ENCODE measurements around the gene MPZL3. TPM values are rescaled to one million over a fixed set of nuclear protein-coding genes. Genes with fewer than 3 reads are reported as not detected.
"Not testable (repeated sequence)": the region's sequence is repeated elsewhere in the genome, so short reads cannot be mapped to it uniquely, and the experiment has no call there.

The MPZL3 gene
- total and polyA plus RNA-seq, 9 donors, result 0.41 to 1.7 (median 0.73) TPM

DNA sequence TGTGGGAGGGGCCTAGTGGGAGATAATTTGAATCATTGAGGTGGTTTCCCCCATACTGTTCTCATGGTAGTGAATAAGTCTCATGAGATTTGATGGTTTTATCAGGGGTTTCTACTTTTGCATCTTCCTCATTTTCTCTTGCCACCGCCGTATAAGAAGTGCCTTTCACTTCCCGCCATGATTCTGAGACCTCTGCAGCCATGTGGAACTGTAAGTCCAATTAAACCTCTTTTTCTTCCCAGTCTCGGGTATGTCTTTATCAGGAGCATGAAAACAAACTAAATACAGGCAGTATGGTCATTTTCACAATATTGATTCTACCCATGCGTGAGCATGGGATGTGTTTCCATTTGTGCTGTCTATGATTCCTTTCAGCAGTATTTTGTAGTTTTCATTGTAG is 59.3 kb downstream of the MPZL3 start:
- DNase-seq; H3K9me3 ChIP-seq (replicated peaks; ENCODE audit: control insufficient read depth, low read depth, low read length); H3K27ac ChIP-seq (ENCODE audit: low read length); H3K27me3 ChIP-seq (ENCODE audit: control insufficient read depth, insufficient read depth, low read length); H3K36me3 ChIP-seq (ENCODE audit: control insufficient read depth, insufficient read depth, low read length); H3K4me3 ChIP-seq (ENCODE audit: low read length): not testable (repeated sequence)
- H3K4me1 ChIP-seq (ENCODE audit: control insufficient read depth, insufficient read depth, low read length), result peaks cover 17% of the 10 kb centered on the region
- WGBS (ENCODE audit: insufficient coverage), result 90% methylated on average over 2 of the region's 5 CpGs

DNA sequence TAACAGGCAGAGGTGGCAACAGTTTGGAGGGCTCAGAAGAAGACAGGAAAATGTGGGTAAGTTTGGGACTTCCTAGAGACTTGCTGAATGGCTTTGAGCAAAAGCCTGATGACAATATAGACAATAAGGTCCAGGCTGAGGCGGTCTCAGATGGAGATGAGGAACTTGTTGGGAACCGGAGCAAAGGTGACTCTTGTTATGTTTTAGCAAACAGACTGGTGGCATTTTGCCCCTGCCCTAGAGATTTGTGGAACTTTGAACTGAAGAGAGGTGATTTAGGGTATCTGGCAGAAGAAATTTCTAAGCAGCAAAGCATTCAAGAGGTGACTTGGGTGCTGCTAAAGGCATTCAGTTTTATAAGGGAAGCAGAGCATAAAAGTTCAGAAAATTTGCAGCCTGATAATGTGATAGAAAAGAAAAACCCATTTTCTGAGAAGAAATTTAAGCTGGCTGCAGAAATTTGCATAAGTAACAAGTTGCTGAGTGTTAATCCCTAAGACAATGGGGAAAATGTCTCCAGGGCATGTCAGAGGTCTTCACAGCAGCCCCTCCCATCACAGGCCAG is 61.1 kb downstream of the MPZL3 start:
- WGBS (ENCODE audit: insufficient coverage), result 92% methylated on average over 2 of the region's 2 CpGs
- H3K4me3 ChIP-seq (ENCODE audit: low read length); H3K27me3 ChIP-seq (ENCODE audit: control insufficient read depth, insufficient read depth, low read length); H3K9me3 ChIP-seq (replicated peaks; ENCODE audit: control insufficient read depth, low read depth, low read length); H3K36me3 ChIP-seq (ENCODE audit: control insufficient read depth, insufficient read depth, low read length); H3K27ac ChIP-seq (ENCODE audit: low read length); DNase-seq: not testable (repeated sequence)
- H3K4me1 ChIP-seq (ENCODE audit: control insufficient read depth, insufficient read depth, low read length), result peaks cover 17% of the 10 kb centered on the region

DNA sequence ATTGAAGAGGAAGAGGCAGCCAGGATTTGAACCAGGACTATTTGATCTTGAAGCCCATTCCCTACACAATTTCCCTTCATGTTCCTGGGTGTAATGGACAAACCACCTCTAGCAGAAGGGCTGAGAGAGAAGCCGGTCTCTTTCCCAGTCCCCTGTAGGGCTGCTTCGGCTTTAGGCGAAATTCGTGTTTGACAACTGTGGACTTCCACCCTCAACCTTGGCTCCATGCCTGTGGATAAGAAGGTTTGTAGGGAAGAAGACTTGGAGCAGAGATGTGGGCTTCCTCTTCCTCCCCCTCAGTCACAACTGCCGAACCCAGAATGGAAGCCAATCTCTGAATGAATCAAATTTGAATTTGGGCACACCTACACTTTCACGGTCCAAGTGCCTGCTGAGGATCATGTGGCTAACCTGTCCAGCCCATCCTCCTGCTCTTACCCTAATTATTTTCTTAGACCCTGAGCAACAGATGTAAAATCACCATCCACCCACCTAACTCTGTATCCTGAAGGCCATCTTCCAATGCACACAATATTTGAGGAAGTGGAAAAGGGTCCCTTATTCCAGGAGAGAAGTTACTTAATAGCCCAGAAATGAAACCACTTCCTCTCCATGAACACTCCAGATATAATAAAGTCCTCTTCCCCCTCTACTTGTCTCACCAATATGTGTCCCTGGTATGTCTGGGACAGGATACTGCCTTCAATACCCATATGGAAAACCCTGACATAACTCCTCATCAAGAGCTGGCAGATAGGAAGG is 65.6 kb downstream of the MPZL3 start:
- no peak overlapping the region for H3K4me3 ChIP-seq (ENCODE audit: low read length)
- WGBS (ENCODE audit: insufficient coverage), result 44% methylated on average over 2 of the region's 6 CpGs
- no peaks in the 10 kb centered on the region for H3K4me1 ChIP-seq (ENCODE audit: control insufficient read depth, insufficient read depth, low read length)

DNA sequence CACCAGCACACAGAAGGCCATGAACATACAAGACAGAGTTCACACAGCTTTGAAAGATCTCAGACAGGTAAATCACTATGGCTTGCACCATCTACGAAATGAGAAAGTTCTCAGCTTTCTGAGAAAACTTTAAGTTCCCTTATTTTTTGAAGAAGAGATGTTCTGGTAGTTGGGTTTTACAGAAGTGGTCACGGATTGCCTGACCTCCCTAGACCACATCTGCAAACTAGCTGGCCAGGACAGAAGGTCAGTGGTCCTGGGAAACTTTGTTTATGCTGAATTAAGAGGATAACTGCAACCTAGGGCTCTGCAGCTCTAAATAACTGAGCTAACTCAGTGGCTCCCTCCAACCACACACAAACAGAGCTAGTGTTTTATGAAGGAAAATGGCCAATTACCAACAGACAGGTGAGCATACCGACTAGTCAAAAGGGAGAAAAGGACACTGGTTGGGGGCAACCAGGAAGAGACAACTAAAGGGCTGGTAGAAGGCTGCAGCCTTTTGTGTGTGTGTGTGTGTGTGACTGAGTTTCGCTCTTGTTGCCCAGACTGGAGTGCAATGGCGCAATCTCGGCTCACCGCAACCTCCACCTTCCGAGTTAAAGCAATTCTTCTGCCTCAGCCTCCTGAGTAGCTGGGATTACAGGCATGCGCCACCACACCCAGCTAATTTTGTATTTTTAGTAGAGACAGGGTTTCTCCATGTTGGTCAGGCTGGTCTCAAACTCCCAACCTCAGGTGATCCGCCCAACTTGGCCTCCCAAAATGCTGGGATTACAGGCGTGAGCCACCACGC is 67.2 kb downstream of the MPZL3 start:
- Histone ChIP-seq H3K4me3 (ENCODE audit: low read length) (no peak overlapping the region), H3K4me1 (ENCODE audit: control insufficient read depth, insufficient read depth, low read length) (peaks cover 9% of the 10 kb centered on the region), H3K27me3 (ENCODE audit: control insufficient read depth, insufficient read depth, low read length) (peaks cover 8% of the 10 kb centered on the region), H3K9me3 (replicated peaks; ENCODE audit: control insufficient read depth, low read depth, low read length) (no peaks in the 10 kb centered on the region), H3K27ac (ENCODE audit: low read length) (no peak overlapping the region), H3K36me3 (ENCODE audit: control insufficient read depth, insufficient read depth, low read length) (no peaks in the 10 kb centered on the region)
- DNase-seq, result peak; percentile 21
- 89% methylated on average over 4 of the region's 12 CpGs for WGBS (ENCODE audit: insufficient coverage)

More for the DNA sequence above, 65.6 kb downstream of the MPZL3 start:
- Histone ChIP-seq H3K36me3 (ENCODE audit: control insufficient read depth, insufficient read depth, low read length) (no peaks in the 10 kb centered on the region), H3K27ac (ENCODE audit: low read length) (no peak overlapping the region), H3K27me3 (ENCODE audit: control insufficient read depth, insufficient read depth, low read length) (peaks cover 8% of the 10 kb centered on the region), H3K9me3 (replicated peaks; ENCODE audit: control insufficient read depth, low read depth, low read length) (no peaks in the 10 kb centered on the region)
- no peak for DNase-seq

DNA sequence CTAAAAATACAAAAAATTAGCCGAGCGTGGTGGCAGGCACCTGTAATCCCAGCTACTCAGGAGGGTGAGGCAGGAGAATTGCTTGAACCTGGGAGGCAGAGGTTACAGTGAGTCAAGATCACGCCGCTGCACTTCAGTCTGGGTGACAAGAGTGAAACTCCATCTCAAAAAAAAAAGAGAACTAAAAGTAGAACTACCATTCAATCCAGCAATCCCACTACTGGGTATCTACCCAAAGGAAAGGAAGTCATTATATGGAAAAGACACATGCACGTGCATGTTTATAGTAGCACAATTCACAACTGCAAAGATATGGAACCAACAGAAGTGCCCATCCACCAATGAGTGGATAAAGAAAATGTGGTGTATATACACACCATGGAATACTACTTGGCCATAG is 68.5 kb downstream of the MPZL3 start:
- H3K36me3 ChIP-seq (ENCODE audit: control insufficient read depth, insufficient read depth, low read length); H3K4me3 ChIP-seq (ENCODE audit: low read length); H3K9me3 ChIP-seq (replicated peaks; ENCODE audit: control insufficient read depth, low read depth, low read length); DNase-seq; H3K27ac ChIP-seq (ENCODE audit: low read length); H3K27me3 ChIP-seq (ENCODE audit: control insufficient read depth, insufficient read depth, low read length): not testable (repeated sequence)
- H3K4me1 ChIP-seq (ENCODE audit: control insufficient read depth, insufficient read depth, low read length), result peaks cover 12% of the 10 kb centered on the region
- no CpG with 5 or more reads among the region's 5 CpGs for WGBS (ENCODE audit: insufficient coverage)

DNA sequence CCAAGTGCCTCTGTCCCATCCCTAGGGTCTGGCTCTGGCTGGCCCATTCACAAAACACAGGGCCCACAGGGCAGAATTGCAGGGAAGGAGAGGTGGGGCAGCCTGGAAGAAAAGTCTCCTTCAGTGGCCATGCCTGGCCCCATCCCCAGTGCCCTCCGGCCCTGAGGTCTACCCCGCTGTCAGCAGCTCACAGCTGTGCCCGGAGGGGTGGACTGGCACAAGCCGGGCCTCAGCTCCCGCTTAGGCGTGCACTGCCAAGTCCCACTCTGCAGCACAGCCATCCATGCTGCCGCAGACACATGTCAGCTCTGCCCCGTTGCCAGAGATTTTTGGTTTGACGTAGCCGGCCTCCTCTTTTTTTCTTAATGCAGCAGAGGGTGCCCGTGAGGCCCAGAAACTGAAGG is 71.9 kb downstream of the MPZL3 start:
- peak overlapping the region; percentile 29 for H3K27ac ChIP-seq (ENCODE audit: low read length)
- H3K4me1 ChIP-seq (ENCODE audit: control insufficient read depth, insufficient read depth, low read length), result peaks cover 21% of the 10 kb centered on the region
- H3K27me3 ChIP-seq (ENCODE audit: control insufficient read depth, insufficient read depth, low read length), result no peaks in the 10 kb centered on the region
- H3K36me3 ChIP-seq (ENCODE audit: control insufficient read depth, insufficient read depth, low read length), result no peaks in the 10 kb centered on the region
- 9% methylated on average over 9 of the region's 11 CpGs for WGBS (ENCODE audit: insufficient coverage)
- peak; percentile 95 for DNase-seq
- no peaks in the 10 kb centered on the region for H3K9me3 ChIP-seq (replicated peaks; ENCODE audit: control insufficient read depth, low read depth, low read length)
- no peak overlapping the region for H3K4me3 ChIP-seq (ENCODE audit: low read length)

DNA sequence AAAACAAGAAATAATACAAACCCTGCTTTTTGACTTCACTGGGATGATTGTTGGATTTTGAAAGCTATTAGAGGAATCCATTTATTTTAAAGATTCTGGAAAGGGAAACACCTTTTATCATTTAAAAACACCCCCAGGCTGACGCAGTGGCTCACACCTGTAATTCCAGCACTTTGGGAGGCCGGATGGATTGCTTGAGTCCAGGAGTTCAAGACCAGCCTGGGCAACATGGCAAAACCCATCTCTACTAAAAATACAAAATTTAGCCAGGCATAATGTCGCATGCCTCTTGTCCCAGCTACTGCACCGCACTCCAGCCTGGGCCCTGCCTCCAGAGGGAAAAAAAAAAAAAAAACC is 75.4 kb downstream of the MPZL3 start:
- no peak overlapping the region for H3K4me3 ChIP-seq (ENCODE audit: low read length)
- H3K9me3 ChIP-seq (replicated peaks; ENCODE audit: control insufficient read depth, low read depth, low read length), result no peaks in the 10 kb centered on the region
- peaks cover 30% of the 10 kb centered on the region for H3K4me1 ChIP-seq (ENCODE audit: control insufficient read depth, insufficient read depth, low read length)
- H3K36me3 ChIP-seq (ENCODE audit: control insufficient read depth, insufficient read depth, low read length), result no peaks in the 10 kb centered on the region
- no peak for DNase-seq
- H3K27me3 ChIP-seq (ENCODE audit: control insufficient read depth, insufficient read depth, low read length), result no peaks in the 10 kb centered on the region
- no peak overlapping the region for H3K27ac ChIP-seq (ENCODE audit: low read length)
- WGBS (ENCODE audit: insufficient coverage), result 100% methylated on average over 2 of the region's 4 CpGs

Other genes starting within 250 kb of the MPZL3 start
- gene TMPRSS4, start 175.3 kb downstream of the MPZL3 start, total RNA-seq, result not detected
- gene TMPRSS4, start 175.3 kb downstream of the MPZL3 start, polyA plus RNA-seq (ENCODE audit: insufficient read depth in 1 of 8, insufficient read length in 8 of 8, low replicate concordance in 1 of 8), result 1 to 10 TPM in 2 of 8 donors, under 1 TPM in 6; 0.07 to 5.2 (median 0.25) TPM
- gene SMIM35, start 165.4 kb downstream of the MPZL3 start, total RNA-seq, result under 0.01 TPM
- under 1 TPM; 0.04 to 0.47 (median 0.11) TPM for gene SMIM35, start 165.4 kb downstream of the MPZL3 start, polyA plus RNA-seq (ENCODE audit: insufficient read depth in 1 of 8, insufficient read length in 8 of 8, low replicate concordance in 1 of 8)
- gene SCN4B, start 99.5 kb downstream of the MPZL3 start, total RNA-seq, result 2.4 TPM
- 1 to 10 TPM; 2.8 to 5.1 (median 4.1) TPM for gene SCN4B, start 99.5 kb downstream of the MPZL3 start, polyA plus RNA-seq (ENCODE audit: insufficient read depth in 1 of 8, insufficient read length in 8 of 8, low replicate concordance in 1 of 8)
- 4.2 TPM for gene SCN2B, start 75.7 kb downstream of the MPZL3 start, total RNA-seq
- 1 to 10 TPM; 2.1 to 5.4 (median 4.4) TPM for gene SCN2B, start 75.7 kb downstream of the MPZL3 start, polyA plus RNA-seq (ENCODE audit: insufficient read depth in 1 of 8, insufficient read length in 8 of 8, low replicate concordance in 1 of 8)
- gene JAML, start 27.4 kb downstream of the MPZL3 start, total RNA-seq, result 2.5 TPM
- 1 to 10 TPM; 1.2 to 5.3 (median 2.2) TPM for gene JAML, start 27.4 kb downstream of the MPZL3 start, polyA plus RNA-seq (ENCODE audit: insufficient read depth in 1 of 8, insufficient read length in 8 of 8, low replicate concordance in 1 of 8)
- 0.40 TPM for gene MPZL2, start 11.9 kb upstream of the MPZL3 start, total RNA-seq
- gene MPZL2, start 11.9 kb upstream of the MPZL3 start, polyA plus RNA-seq (ENCODE audit: insufficient read depth in 1 of 8, insufficient read length in 8 of 8, low replicate concordance in 1 of 8), result 1 to 10 TPM in 3 of 8 donors, under 1 TPM in 5; 0.54 to 6.9 (median 0.93) TPM
- gene CD3E, start 52.4 kb upstream of the MPZL3 start, total RNA-seq, result 0.13 TPM
- under 1 TPM; 0.25 to 0.64 (median 0.35) TPM for gene CD3E, start 52.4 kb upstream of the MPZL3 start, polyA plus RNA-seq (ENCODE audit: insufficient read depth in 1 of 8, insufficient read length in 8 of 8, low replicate concordance in 1 of 8)
- gene CD3D, start 90.3 kb upstream of the MPZL3 start, total RNA-seq, result 0.18 TPM
- under 1 TPM in 4 of 8 donors, not detected in 4; 0.29 to 0.74 (median 0.41) TPM for gene CD3D, start 90.3 kb upstream of the MPZL3 start, polyA plus RNA-seq (ENCODE audit: insufficient read depth in 1 of 8, insufficient read length in 8 of 8, low replicate concordance in 1 of 8)
- 0.13 TPM for gene CD3G, start 92.0 kb upstream of the MPZL3 start, total RNA-seq
- gene CD3G, start 92.0 kb upstream of the MPZL3 start, polyA plus RNA-seq (ENCODE audit: insufficient read depth in 1 of 8, insufficient read length in 8 of 8, low replicate concordance in 1 of 8), result under 1 TPM in 7 of 8 donors, not detected in 1; 0.04 to 0.37 (median 0.13) TPM
- gene UBE4A, start 107.2 kb upstream of the MPZL3 start, total RNA-seq, result 27.3 TPM
- 10 to 100 TPM; 15.5 to 23.6 (median 18.3) TPM for gene UBE4A, start 107.2 kb upstream of the MPZL3 start, polyA plus RNA-seq (ENCODE audit: insufficient read depth in 1 of 8, insufficient read length in 8 of 8, low replicate concordance in 1 of 8)
- 256 TPM for gene ATP5MG, start 149.2 kb upstream of the MPZL3 start, total RNA-seq
- 100 to 1,000 TPM; 384 to 442 (median 421) TPM for gene ATP5MG, start 149.2 kb upstream of the MPZL3 start, polyA plus RNA-seq (ENCODE audit: insufficient read depth in 1 of 8, insufficient read length in 8 of 8, low replicate concordance in 1 of 8)
- gene KMT2A, start 184.1 kb upstream of the MPZL3 start, total RNA-seq, result 27.2 TPM
- gene KMT2A, start 184.1 kb upstream of the MPZL3 start, polyA plus RNA-seq (ENCODE audit: insufficient read depth in 1 of 8, insufficient read length in 8 of 8, low replicate concordance in 1 of 8), result 10 to 100 TPM; 20.9 to 32.0 (median 26.3) TPM

Measured in muscle of leg (tissue), 11 donors.